ENCODE data around the gene DHRS4.

DNA sequence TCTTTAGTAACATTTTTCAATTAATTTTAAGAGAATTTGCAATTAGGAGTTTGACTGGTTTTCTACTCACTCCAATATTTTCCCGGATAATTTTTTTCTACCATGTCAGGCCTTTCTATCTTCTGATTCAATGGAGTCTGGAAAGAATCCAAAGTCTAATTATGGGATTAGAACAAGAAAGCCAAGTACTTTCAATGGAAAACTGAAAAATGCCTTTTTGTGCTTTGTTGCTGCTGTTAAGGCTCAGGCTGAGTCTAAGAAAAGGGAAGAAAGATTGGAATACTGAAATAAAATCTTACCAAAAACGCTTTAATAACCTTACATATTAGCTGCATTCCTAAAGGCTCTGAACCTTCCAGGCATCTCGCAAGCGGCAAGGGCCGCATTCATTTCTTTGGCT is 24.4 kb upstream of the DHRS4 start:
- TF ChIP-seq, protein P1, sequence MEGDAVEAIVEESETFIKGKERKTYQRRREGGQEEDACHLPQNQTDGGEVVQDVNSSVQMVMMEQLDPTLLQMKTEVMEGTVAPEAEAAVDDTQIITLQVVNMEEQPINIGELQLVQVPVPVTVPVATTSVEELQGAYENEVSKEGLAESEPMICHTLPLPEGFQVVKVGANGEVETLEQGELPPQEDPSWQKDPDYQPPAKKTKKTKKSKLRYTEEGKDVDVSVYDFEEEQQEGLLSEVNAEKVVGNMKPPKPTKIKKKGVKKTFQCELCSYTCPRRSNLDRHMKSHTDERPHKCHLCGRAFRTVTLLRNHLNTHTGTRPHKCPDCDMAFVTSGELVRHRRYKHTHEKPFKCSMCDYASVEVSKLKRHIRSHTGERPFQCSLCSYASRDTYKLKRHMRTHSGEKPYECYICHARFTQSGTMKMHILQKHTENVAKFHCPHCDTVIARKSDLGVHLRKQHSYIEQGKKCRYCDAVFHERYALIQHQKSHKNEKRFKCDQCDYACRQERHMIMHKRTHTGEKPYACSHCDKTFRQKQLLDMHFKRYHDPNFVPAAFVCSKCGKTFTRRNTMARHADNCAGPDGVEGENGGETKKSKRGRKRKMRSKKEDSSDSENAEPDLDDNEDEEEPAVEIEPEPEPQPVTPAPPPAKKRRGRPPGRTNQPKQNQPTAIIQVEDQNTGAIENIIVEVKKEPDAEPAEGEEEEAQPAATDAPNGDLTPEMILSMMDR (IDR thresholded peaks at IDR 0.05) = no peak
- no peak for TF ChIP-seq POLR2A (IDR thresholded peaks at IDR 0.05)
